Left lung (tissue), 14 donors: Measurements from ENCODE around the gene RSPH4A. TPM values are rescaled to one million over a fixed set of nuclear protein-coding genes. Genes with fewer than 3 reads are reported as not detected.

Experiments used
- ATAC-seq: fragments of 200-7000 bp; cut with Tn5 transposase; one replicate; pipeline ENCODE4 v1.9.1; 2020; ENCODE audit warnings: moderate library complexity
- DNase-seq, 4 donors: peaks; one replicate each; pipeline ENCODE4 v3.0.0-alpha.2; 2013 to 2020
- H3K27ac ChIP-seq, 2 donors: fragments of 200-600 bp; sonication (generic) in 1 of 2; one replicate each; pipeline versions ENCODE4 v1.5.0 to v1.8.0; 2020 to 2021
- H3K27me3 ChIP-seq, 2 donors: fragments of 200-600 bp; sonication (generic) in 1 of 2; one replicate each; pipeline versions ENCODE4 v1.5.0 to v1.8.0; 2020 to 2021
- H3K36me3 ChIP-seq, 2 donors: fragments of 200-600 bp; sonication (generic) in 1 of 2; one replicate each; pipeline versions ENCODE4 v1.5.0 to v1.8.0; 2020 to 2021
- H3K4me1 ChIP-seq, 2 donors: fragments of 200-600 bp; one replicate each; pipeline ENCODE4 v1.8.0; 2021
- H3K4me3 ChIP-seq, 2 donors: fragments of 200-600 bp; sonication (generic) in 1 of 2; one replicate each; pipeline versions ENCODE4 v1.5.0 to v1.8.0; 2020 to 2021; ENCODE audit warnings: mild to moderate bottlenecking in 1 of 2
- H3K9me3 ChIP-seq, 2 donors: fragments of 200-600 bp; sonication (generic) in 1 of 2; one replicate each; pipeline versions ENCODE4 v1.5.0 to v1.8.0; 2020 to 2021
- intact Hi-C, 2 donors: fragments of 100-400 bp; cut with DNase I; formaldehyde crosslinking; loops; one replicate each; pipeline versions ENCODE4 v1.11.2 to v1.14.2; 2022
- long read RNA-seq, 12 donors: library from polyadenylated mRNA in 2 of 12; unstranded in 2 of 12; transcript quantifications; one replicate each; pipeline ENCODE4 v2.0.0 and lab custom pipeline, GENCODE V29; 2019 to 2026
- polyA plus RNA-seq, 6 donors: library from polyadenylated mRNA; unstranded; fragments of 120-200 nt; gene quantifications; one replicate each; pipeline ENCODE4 v1.2.1, GENCODE V29; 2013; ENCODE audit not compliant: insufficient read length in 6 of 6
- total RNA-seq, 2 donors: library from RNA; stranded (reverse); fragmentation: NEBNext Ultra II Directional; extraction: Animal tissue kit (Norgen Biotek cat#: 25700); gene quantifications; one replicate each; pipeline ENCODE4 v1.2.1, GENCODE V29; 2021
- TF ChIP-seq, protein P1 (sequence below), 2 donors: fragments of 200-600 bp; sonication (generic) in 1 of 2; IDR thresholded peaks; one replicate each; pipeline versions ENCODE4 v1.5.0 to v1.8.0; 2021; ENCODE audit warnings: antibody characterized with exemption in 2 of 2
- donor health status: DM: no; HTN: yes; CAD: no.
- donor health status: DM: no; HTN: no; CAD: no.

RSPH4A gene
- total RNA-seq = 1 to 10 TPM in 1 of 2 donors, under 1 TPM in 1; 0.15 to 5.1 TPM
- 10 to 100 TPM in 2 of 6 donors, 1 to 10 TPM in 4; 5.1 to 11.3 (median 8.4) TPM for polyA plus RNA-seq
- long read RNA-seq, donor 1, partial matches to known transcripts = 0 of 1 reads
- long read RNA-seq, donor 1, other reads (novel, unspliced or antisense) = 0 of 1 reads
- long read RNA-seq, donor 2, partial matches to known transcripts = 0 of 1 reads
- long read RNA-seq, donor 2, other reads (novel, unspliced or antisense) = 0 of 1 reads
- long read RNA-seq, donor 3 = 0 reads
- long read RNA-seq, donor 4 = 0 reads
- long read RNA-seq, donor 5, partial matches to known transcripts = 0 of 1 reads
- long read RNA-seq, donor 5, other reads (novel, unspliced or antisense) = 0 of 1 reads
- long read RNA-seq, donor 6, partial matches to known transcripts = 0 of 2 reads
- long read RNA-seq, donor 6, other reads (novel, unspliced or antisense) = 0 of 2 reads
- long read RNA-seq, donor 7, partial matches to known transcripts = 0 of 1 reads
- long read RNA-seq, donor 7, other reads (novel, unspliced or antisense) = 0 of 1 reads
- long read RNA-seq, donor 8, partial matches to known transcripts = 0 of 2 reads
- long read RNA-seq, donor 8, other reads (novel, unspliced or antisense) = 0 of 2 reads
- long read RNA-seq, donor 9 = 0 reads
- long read RNA-seq, donor 10, partial matches to known transcripts = 0 of 1 reads
- long read RNA-seq, donor 10, other reads (novel, unspliced or antisense) = 0 of 1 reads
- long read RNA-seq, donor 11, partial matches to known transcripts = 0 of 2 reads
- long read RNA-seq, donor 11, other reads (novel, unspliced or antisense) = 0 of 2 reads
- long read RNA-seq, donor 12 = 0 reads

DNA sequence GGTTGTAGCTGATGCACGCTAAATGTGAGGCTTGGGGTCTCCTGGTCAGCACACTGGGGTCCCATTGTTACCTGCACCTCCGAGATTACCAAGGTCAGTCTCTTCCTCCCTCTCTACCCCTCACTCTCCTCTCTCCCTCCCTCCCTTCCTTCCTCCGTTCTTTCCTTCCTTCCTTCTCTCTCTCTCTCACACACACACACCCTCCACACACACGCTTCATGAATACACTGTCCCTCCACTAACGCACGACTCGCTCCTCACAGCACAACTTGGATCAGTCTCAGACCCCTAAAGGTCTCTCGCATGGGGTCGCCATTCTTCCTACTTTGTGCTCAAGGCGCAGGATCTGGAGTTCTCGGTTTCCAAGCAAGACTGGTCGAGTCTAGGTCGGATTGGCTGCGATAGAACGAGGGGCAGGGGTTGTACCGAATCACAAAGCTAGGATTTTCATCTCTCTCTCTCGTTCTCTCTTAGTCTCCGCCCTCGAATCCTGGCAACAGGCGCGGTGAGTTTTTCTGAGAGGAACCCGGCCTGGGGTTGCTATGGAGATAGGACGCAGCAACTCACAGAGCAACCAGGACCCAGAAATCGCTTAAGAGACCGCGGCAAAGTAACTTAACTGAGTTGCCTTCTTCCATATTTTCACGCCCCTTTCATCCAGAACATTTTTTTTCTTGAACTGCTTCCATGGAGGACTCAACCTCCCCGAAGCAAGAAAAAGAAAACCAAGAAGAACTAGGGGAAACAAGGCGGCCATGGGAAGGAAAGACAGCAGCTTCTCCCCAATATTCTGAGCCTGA is at the start of gene RSPH4A:
Gene RSPH4A (plus strand): TSS at position 543 of the 800 bp plus-strand sequence. CDS start 145 bp downstream, at position 688.
- Histone ChIP-seq H3K27me3 (peaks cover 0 to 22% of the 10 kb centered on the region in 2 donors), H3K9me3 (no peaks in the 10 kb centered on the region), H3K27ac (no peak within 1 kb of the TSS), H3K36me3 (no peaks in the 10 kb centered on the region), H3K4me3 (peak within 1 kb of the TSS; percentile 35 to 37), H3K4me1 (peaks cover 0 to 8% of the 10 kb centered on the region in 2 donors)
- TF ChIP-seq, protein P1, sequence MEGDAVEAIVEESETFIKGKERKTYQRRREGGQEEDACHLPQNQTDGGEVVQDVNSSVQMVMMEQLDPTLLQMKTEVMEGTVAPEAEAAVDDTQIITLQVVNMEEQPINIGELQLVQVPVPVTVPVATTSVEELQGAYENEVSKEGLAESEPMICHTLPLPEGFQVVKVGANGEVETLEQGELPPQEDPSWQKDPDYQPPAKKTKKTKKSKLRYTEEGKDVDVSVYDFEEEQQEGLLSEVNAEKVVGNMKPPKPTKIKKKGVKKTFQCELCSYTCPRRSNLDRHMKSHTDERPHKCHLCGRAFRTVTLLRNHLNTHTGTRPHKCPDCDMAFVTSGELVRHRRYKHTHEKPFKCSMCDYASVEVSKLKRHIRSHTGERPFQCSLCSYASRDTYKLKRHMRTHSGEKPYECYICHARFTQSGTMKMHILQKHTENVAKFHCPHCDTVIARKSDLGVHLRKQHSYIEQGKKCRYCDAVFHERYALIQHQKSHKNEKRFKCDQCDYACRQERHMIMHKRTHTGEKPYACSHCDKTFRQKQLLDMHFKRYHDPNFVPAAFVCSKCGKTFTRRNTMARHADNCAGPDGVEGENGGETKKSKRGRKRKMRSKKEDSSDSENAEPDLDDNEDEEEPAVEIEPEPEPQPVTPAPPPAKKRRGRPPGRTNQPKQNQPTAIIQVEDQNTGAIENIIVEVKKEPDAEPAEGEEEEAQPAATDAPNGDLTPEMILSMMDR (IDR thresholded peaks at IDR 0.05) = no peak
- DNase-seq = peak; percentile 86 to 98 (median 94)
- peak; percentile 100 for ATAC-seq
- intact Hi-C loops = no loop called here

DNA sequence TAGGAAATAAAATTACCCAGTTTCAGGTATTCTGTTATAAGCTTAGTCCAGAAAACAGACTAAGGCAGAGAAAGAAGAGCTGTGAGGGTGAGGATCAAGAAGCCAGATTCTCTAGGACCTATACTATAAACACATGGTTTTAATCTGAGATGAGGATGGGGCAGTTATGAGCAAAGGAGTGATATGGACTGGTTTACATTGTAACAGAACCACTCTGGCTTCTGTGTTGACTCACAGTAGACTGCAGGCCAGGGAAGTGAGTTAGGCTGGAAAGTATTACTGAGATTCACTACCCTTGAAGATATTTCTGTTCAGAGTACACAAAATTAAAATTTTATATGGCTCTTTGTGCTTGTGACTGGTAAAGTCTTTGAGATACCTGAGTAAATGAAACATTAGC is 48.2 kb upstream of the RSPH4A start:
- H3K4me3 ChIP-seq = no peak overlapping the region
- TF ChIP-seq, protein P1 (IDR thresholded peaks at IDR 0.05) = no peak
- no peak for ATAC-seq

DNA sequence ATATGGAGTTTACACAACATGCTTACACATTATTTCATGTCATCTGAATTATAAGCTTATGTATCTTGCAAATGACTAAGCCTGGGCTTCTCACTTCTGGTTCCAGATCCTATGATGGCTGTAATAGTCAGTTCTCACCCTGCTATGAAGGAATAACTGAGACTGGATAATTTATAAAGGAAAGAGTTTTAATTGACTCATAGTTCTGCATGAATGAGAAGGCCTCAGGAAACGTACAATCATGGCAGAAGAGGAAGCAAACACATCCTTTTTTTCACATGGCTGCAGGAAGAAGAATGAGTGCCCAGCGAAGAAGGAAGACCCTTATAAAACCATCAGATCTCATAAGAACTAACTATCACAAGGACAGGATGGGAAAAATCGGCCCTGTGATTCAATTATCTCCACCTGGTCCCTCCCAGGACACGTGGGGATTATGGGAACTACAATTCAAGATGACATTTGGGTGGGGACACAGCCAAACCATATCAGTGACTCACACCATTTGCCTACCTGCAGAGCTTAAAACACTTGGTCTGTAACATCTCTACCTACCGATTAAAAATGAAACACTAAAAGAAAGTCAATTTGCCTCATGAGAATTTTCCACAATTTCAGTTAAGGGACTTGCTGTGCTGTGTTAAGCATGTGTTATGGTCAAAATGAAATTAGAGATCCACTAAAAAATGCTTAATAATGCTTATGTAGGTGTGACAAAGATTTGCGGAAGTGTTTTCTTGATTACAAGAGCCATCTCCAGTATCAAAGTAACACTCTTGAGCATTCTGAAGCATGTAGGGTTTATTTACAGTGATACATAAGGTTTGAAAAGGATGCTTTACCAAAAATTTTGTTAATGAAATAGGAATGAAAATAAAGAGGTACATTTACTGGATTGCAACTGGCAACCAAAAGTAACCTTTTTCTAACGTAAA is 47.2 kb upstream of the RSPH4A start:
- no peaks in the 10 kb centered on the region for H3K36me3 ChIP-seq
- H3K4me1 ChIP-seq = peaks cover 9 to 42% of the 10 kb centered on the region in 2 donors
- ATAC-seq = no peak
- peaks cover 0 to 8% of the 10 kb centered on the region in 2 donors for H3K27me3 ChIP-seq
- DNase-seq = no peak
- no peak overlapping the region for H3K4me3 ChIP-seq
- intact Hi-C loops = no loop called here
- H3K9me3 ChIP-seq = no peaks in the 10 kb centered on the region
- H3K27ac ChIP-seq = peak overlapping the region in 1 of 2 donors; percentile 43
- TF ChIP-seq, protein P1 (IDR thresholded peaks at IDR 0.05) = no peak

More for the DNA sequence above, 48.2 kb upstream of the RSPH4A start:
- Histone ChIP-seq H3K4me1 (peaks cover 7 to 32% of the 10 kb centered on the region in 2 donors), H3K36me3 (no peaks in the 10 kb centered on the region), H3K27ac (no peak overlapping the region), H3K9me3 (no peaks in the 10 kb centered on the region), H3K27me3 (peaks cover 0 to 8% of the 10 kb centered on the region in 2 donors)
- intact Hi-C loops = no loop called here
- DNase-seq = no peak

DNA sequence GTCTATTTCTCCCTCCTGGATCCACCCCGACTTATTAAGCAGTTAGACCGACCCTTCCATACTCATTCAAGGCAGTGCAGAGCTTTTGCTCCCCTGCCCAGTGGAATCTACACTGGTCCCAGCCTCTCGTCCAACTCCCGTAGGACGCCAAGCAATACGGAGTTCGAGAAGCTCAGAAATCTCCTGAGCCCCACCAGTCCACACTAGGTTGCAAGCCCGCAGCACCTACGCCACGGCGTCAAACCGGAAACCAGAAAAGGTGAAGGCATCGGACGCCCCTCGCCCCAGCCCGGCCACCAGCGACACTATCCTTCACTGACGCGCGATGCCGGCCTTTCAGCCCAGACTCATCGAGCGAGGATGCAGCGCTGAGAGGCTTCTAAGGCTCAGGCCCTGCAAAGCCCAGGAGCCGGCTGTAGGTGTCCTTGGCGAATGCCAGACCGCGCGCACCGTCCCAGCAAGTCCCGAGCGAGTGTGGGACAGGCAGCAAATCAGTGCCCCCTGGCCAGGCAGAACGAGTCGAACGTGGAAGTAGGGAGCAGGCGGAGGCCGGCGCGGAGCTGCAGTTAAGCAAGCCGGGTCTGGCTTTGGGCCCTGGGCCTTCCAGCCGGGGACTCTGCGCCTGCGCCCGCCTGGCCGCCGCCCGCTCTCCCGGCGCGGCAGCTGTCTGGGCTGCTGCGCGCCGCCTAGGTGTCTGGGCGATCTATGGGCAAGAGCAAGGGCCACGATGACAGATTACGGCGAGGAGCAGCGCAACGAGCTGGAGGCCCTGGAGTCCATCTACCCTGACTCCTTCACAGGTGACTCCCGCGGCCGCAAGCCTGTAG is 45.2 kb upstream of the RSPH4A start, which contains the start of gene RWDD1:
Gene RWDD1 (plus strand): TSS at position 649 of the 827 bp plus-strand sequence. CDS start 79 bp downstream, at position 728.
- TF ChIP-seq, protein P1 (IDR thresholded peaks at IDR 0.05) = no peak
- peaks cover 0 to 5% of the 10 kb centered on the region in 2 donors for H3K36me3 ChIP-seq
- peaks cover 9 to 43% of the 10 kb centered on the region in 2 donors for H3K4me1 ChIP-seq
- no peaks in the 10 kb centered on the region for H3K27me3 ChIP-seq
- peak within 1 kb of the TSS; percentile 76 to 77 for H3K4me3 ChIP-seq
- H3K27ac ChIP-seq = peak within 1 kb of the TSS; percentile 85 to 92
- intact Hi-C loops = no loop called here
- ATAC-seq = peak; percentile 99
- no peaks in the 10 kb centered on the region for H3K9me3 ChIP-seq
- peak; percentile 97 to 100 (median 99) for DNase-seq
